ENCODE measurements around the gene TMOD4. TPM values are rescaled to one million over a fixed set of nuclear protein-coding genes. Genes with fewer than 3 reads are reported as not detected.

TMOD4 gene
- total and polyA plus RNA-seq, 9 of the 15 experiments (the other 6 are each of a cell fraction or from before 2014, with no cell fraction given) = 0.18 to 1.8 (median 1.1) TPM; not detected in 1

GRCh38 chr1:151147132-151147503 is 28.7 kb downstream of the TMOD4 start (continued):
- TF ChIP-seq ZBTB33 (CRISPR knock-in tag; IDR thresholded peaks at IDR 0.05) (no peak), RB1 (IDR thresholded peaks at IDR 0.05; ENCODE audit: low read depth) (no peak), IRF9 (tag; IDR thresholded peaks at IDR 0.05) (no peak), ZNF280A (IDR thresholded peaks at IDR 0.05; ENCODE audit: low read depth, partially characterized antibody) (no peak), POLR2G (IDR thresholded peaks at IDR 0.05; ENCODE audit: low read depth, low read length) (no peak), CBFB (CRISPR knock-in tag; IDR thresholded peaks at IDR 0.05) (0 out of 2 replicates have a peak, but pooled peaks have one; percentile 33), NRF1 (conservative IDR thresholded peaks at IDR 0.05 in 1 of 2, IDR thresholded peaks at IDR 0.05 in 1 of 2) (0 out of 4 replicates have a peak, but pooled peaks of 1 of the 2 experiments have one; percentile 4), ARID2 (IDR thresholded peaks at IDR 0.05) (no peak), KLF10 (CRISPR knock-in tag; IDR thresholded peaks at IDR 0.05) (no peak), PTRF (tag; IDR thresholded peaks at IDR 0.05) (no peak), HDAC1 (IDR thresholded peaks at IDR 0.05) (0 out of 4 replicates have a peak, but pooled peaks of 1 of the 2 experiments have one; percentile 39), ETS2 (tag; IDR thresholded peaks at IDR 0.05; ENCODE audit: borderline replicate concordance, poor library complexity, severe bottlenecking) (no peak), HINFP (tag; conservative IDR thresholded peaks at IDR 0.05; ENCODE audit: low read depth) (no peak), L3MBTL2 (IDR thresholded peaks at IDR 0.05) (peak; percentile 12; the same call in 1 of the 2 replicates), ZZZ3 (IDR thresholded peaks at IDR 0.05) (no peak), KHSRP (IDR thresholded peaks at IDR 0.05) (no peak), HDAC2 (IDR thresholded peaks at IDR 0.05) (no peak), ZNF764 (CRISPR knock-in tag; IDR thresholded peaks at IDR 0.05; ENCODE audit: low read depth) (no peak), HCFC1 (IDR thresholded peaks at IDR 0.05; ENCODE audit: low read depth, low read length) (no peak)
- TF ChIP-seq, protein P1, sequence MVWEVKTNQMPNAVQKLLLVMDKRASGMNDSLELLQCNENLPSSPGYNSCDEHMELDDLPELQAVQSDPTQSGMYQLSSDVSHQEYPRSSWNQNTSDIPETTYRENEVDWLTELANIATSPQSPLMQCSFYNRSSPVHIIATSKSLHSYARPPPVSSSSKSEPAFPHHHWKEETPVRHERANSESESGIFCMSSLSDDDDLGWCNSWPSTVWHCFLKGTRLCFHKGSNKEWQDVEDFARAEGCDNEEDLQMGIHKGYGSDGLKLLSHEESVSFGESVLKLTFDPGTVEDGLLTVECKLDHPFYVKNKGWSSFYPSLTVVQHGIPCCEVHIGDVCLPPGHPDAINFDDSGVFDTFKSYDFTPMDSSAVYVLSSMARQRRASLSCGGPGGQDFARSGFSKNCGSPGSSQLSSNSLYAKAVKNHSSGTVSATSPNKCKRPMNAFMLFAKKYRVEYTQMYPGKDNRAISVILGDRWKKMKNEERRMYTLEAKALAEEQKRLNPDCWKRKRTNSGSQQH (CRISPR knock-in tag; IDR thresholded peaks at IDR 0.05) = no peak
- TF ChIP-seq, protein P2, sequence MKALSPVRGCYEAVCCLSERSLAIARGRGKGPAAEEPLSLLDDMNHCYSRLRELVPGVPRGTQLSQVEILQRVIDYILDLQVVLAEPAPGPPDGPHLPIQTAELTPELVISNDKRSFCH (CRISPR knock-in tag; IDR thresholded peaks at IDR 0.05) = no peak
- TF ChIP-seq, protein P2 (tag; IDR thresholded peaks at IDR 0.05) = no peak
